Keratinocyte (primary cell): Measurements from ENCODE around the gene ANKRD33. TPM values are rescaled to one million over a fixed set of nuclear protein-coding genes. Genes with fewer than 3 reads are reported as not detected.

Source experiments
- DNase-seq: peaks from one replicate; pipeline ENCODE4 v3.0.0-alpha.2; 2011; ENCODE audit warnings: low read depth, missing footprints, low spot score
- FAIRE-seq: peaks from 2 replicates; lab custom pipeline; 2011; peaks lifted over from hg19 to GRCh38; lab: Jason Lieb, UNC
- H2AFZ ChIP-seq: 2 replicates; pipeline ENCODE4 v1.6.0; 2012; ENCODE audit warnings: low read length, control low read depth, inconsistent platforms; ENCODE audit not compliant: control insufficient read depth
- H3K27ac ChIP-seq: 2 replicates; pipeline ENCODE4 v1.5.1; 2011; ENCODE audit warnings: low read length; ENCODE audit not compliant: control insufficient read depth, insufficient read depth
- H3K27me3 ChIP-seq: 3 replicates; pipeline ENCODE4 v1.6.0; 2011; ENCODE audit warnings: low read length; ENCODE audit not compliant: control insufficient read depth, insufficient read depth; ENCODE audit errors: extremely low read depth
- H3K36me3 ChIP-seq, 2 experiments: 2 replicates in 1 of 2; 3 replicates in 1 of 2; pipeline ENCODE4 v1.5.1; 2011; ENCODE audit warnings: low read length in 2 of 2, mild to moderate bottlenecking in 1 of 2; ENCODE audit not compliant: control insufficient read depth in 2 of 2, insufficient read depth in 2 of 2; ENCODE audit errors: extremely low read depth in 1 of 2
- H3K4me1 ChIP-seq: 3 replicates; pipeline ENCODE4 v1.5.1; 2011; ENCODE audit warnings: low read length; ENCODE audit not compliant: control insufficient read depth, insufficient read depth; ENCODE audit errors: extremely low read depth
- H3K4me2 ChIP-seq: 3 replicates; pipeline ENCODE4 v1.6.0; 2011; ENCODE audit warnings: low read depth, low read length; ENCODE audit not compliant: control insufficient read depth, insufficient read depth; ENCODE audit errors: extremely low read depth
- H3K4me3 ChIP-seq, 3 experiments: fragments of 200-600 bp in 1 of 3; sonication (generic) in 1 of 3; 2 replicates in 2 of 3; 3 replicates in 1 of 3; pipeline ENCODE4 v1.5.1; 2011 to 2016; ENCODE audit warnings: low read length in 3 of 3, mild to moderate bottlenecking in 3 of 3, control low read depth in 2 of 3, inconsistent platforms in 1 of 3, low read depth in 1 of 3, mixed read lengths in 1 of 3, mixed run types in 1 of 3, moderate library complexity in 1 of 3; ENCODE audit not compliant: control insufficient read depth in 2 of 3, insufficient read depth in 2 of 3; ENCODE audit errors: extremely low read depth in 1 of 3
- H3K79me2 ChIP-seq: 2 replicates; pipeline ENCODE4 v1.6.0; 2012; ENCODE audit warnings: low read length; ENCODE audit not compliant: control insufficient read depth, insufficient read depth
- H3K9ac ChIP-seq: 3 replicates; pipeline ENCODE4 v1.6.0; 2011; ENCODE audit warnings: low read length; ENCODE audit not compliant: control insufficient read depth, insufficient read depth; ENCODE audit errors: extremely low read depth
- H3K9me1 ChIP-seq: 3 replicates; pipeline ENCODE4 v1.6.0; 2011; ENCODE audit warnings: low read length; ENCODE audit not compliant: control insufficient read depth, insufficient read depth; ENCODE audit errors: extremely low read depth
- H3K9me3 ChIP-seq: 2 replicates; pipeline ENCODE4 v1.5.1; 2012; ENCODE audit warnings: low read depth, low read length; ENCODE audit not compliant: control insufficient read depth
- H4K20me1 ChIP-seq: 3 replicates; pipeline ENCODE4 v1.6.0; 2011; ENCODE audit warnings: low read length; ENCODE audit not compliant: control insufficient read depth, insufficient read depth; ENCODE audit errors: extremely low read depth
- CTCF ChIP-seq, 3 experiments: IDR thresholded peaks in 1 of 3; conservative IDR thresholded peaks in 1 of 3; optimal IDR thresholded peaks in 1 of 3; 2 replicates in 2 of 3; 3 replicates in 1 of 3; pipeline versions ENCODE3 to v1.5.1; 2011; ENCODE audit warnings: low read length in 3 of 3, mild to moderate bottlenecking in 3 of 3, moderate library complexity in 2 of 3, control low read depth in 1 of 3, inconsistent platforms in 1 of 3; ENCODE audit not compliant: insufficient read depth in 2 of 3; ENCODE audit errors: extremely low read depth in 1 of 3
- EZH2 ChIP-seq: IDR thresholded peaks from one replicate; pipeline ENCODE4 v1.6.1; 2012; ENCODE audit warnings: inconsistent platforms, mild to moderate bottlenecking, low read length, moderate library complexity
- dilution Hi-C: fragments of 300-500 bp; cut with MboI; formaldehyde crosslinking; loops from one replicate; pipeline ENCODE4 v1.7.0; 2020; ENCODE audit warnings: low sequenced_read_pairs; ENCODE audit not compliant: extremely low pct_ligation_motif_present
- polyA plus RNA-seq, 5 experiments: library from polyadenylated mRNA; depleted of rRNA in 3 of 5; stranded (reverse) in 3 of 5; stranded (forward) in 1 of 5; unstranded in 1 of 5; fragments of >200 nt; gene quantifications; 1 replicate in 1 of 5; 2 replicates in 3 of 5; 3 replicates in 1 of 5; pipeline versions ENCODE4 v1.2.1 to v1.2.3, GENCODE V29; 2011 to 2012; ENCODE audit warnings: missing spikeins in 2 of 5, low read depth in 1 of 5, low replicate concordance in 1 of 5

Gene ANKRD33
- polyA plus RNA-seq, 1 donor (not counting 4 experiments of a cell fraction or from before 2014, with no cell fraction given), result not detected

DNA sequence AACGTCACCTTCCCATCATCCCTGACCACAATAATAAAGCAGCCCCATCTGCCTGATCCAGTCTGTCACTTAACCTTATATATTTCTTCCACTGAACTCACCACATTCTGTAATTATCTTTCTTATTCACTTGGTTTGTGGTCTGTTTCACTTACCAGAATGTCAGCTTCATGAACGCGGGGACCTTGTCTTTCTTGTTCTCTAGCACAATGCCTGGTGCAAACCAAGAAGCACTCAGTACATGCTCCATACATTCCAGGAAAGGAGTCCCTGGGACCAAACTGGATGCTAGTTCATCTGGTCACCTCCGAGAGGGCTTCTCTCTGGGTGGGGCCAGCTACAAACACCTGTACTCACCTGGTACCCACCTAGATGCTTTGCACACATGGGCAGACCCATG, 17.4 kb upstream of the ANKRD33 start:
- FAIRE-seq (no peak), DNase-seq (no peak)
- Histone ChIP-seq H3K79me2 (no peaks in the 10 kb centered on the region), H3K4me3 (no peak overlapping the region), H3K9me1 (no peaks in the 10 kb centered on the region), H3K36me3 (no peaks in the 10 kb centered on the region), H3K27ac (no peak overlapping the region), H3K9me3 (no peaks in the 10 kb centered on the region), H4K20me1 (no peaks in the 10 kb centered on the region), H3K9ac (no peak overlapping the region), H3K4me2 (no peak overlapping the region), H2AFZ (no peak overlapping the region), H3K27me3 (peaks cover 47% of the 10 kb centered on the region), H3K4me1 (no peaks in the 10 kb centered on the region)
- dilution Hi-C loops, result no loop called here
- TF ChIP-seq EZH2, result no peak
- no peak for TF ChIP-seq CTCF (optimal IDR thresholded peaks at IDR 0.05 in 1 of 3, IDR thresholded peaks at IDR 0.05 in 1 of 3, conservative IDR thresholded peaks at IDR 0.05 in 1 of 3; ENCODE audit: extremely low read depth in 1 of 3, insufficient read depth in 2 of 3, low read length in 3 of 3)

DNA sequence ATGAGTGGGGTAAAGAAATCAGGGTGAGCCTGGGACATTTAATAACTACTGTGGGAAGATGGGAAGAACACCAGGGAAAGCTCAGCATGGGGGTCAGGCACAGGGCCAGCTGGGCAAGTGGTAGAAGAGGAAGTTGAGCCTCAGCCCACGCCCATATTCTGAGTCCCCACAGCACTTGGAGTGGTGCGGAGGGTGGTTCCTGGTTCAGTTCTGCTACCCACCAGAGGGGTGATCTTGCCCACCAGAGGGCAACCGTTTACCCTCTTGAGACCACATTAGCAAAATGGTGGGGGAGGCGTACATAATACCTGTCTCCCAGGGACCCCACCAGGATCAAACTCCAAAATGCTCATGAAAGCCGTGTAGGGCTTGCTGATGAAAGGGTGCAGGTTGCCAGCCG, 16.8 kb upstream of the ANKRD33 start:
- H3K36me3 ChIP-seq, result no peaks in the 10 kb centered on the region
- H3K9ac ChIP-seq, result no peak overlapping the region
- peaks cover 42% of the 10 kb centered on the region for H3K27me3 ChIP-seq
- H3K9me3 ChIP-seq, result no peaks in the 10 kb centered on the region
- no peak overlapping the region for H3K4me2 ChIP-seq
- no peak overlapping the region for H3K4me3 ChIP-seq
- H4K20me1 ChIP-seq, result no peaks in the 10 kb centered on the region
- dilution Hi-C loops, result no loop called here
- FAIRE-seq, result no peak
- no peak overlapping the region for H3K27ac ChIP-seq
- H3K9me1 ChIP-seq, result no peaks in the 10 kb centered on the region
- H3K79me2 ChIP-seq, result no peaks in the 10 kb centered on the region
- H3K4me1 ChIP-seq, result no peaks in the 10 kb centered on the region
- H2AFZ ChIP-seq, result no peak overlapping the region
- no peak for DNase-seq
- no peak for TF ChIP-seq CTCF (optimal IDR thresholded peaks at IDR 0.05 in 1 of 3, IDR thresholded peaks at IDR 0.05 in 1 of 3, conservative IDR thresholded peaks at IDR 0.05 in 1 of 3; ENCODE audit: extremely low read depth in 1 of 3, insufficient read depth in 2 of 3, low read length in 3 of 3)
- no peak for TF ChIP-seq EZH2
